Measurements from ENCODE around the gene MVP.

GRCh38 chr16:29849505-29849904 is 29.2 kb downstream of the MVP start:
- TF ChIP-seq CTCF (conservative IDR thresholded peaks at IDR 0.05) (no peak), ZFX (IDR thresholded peaks at IDR 0.05) (no peak)
